ENCODE data around the gene DRC1.

The DRC1 gene

DNA sequence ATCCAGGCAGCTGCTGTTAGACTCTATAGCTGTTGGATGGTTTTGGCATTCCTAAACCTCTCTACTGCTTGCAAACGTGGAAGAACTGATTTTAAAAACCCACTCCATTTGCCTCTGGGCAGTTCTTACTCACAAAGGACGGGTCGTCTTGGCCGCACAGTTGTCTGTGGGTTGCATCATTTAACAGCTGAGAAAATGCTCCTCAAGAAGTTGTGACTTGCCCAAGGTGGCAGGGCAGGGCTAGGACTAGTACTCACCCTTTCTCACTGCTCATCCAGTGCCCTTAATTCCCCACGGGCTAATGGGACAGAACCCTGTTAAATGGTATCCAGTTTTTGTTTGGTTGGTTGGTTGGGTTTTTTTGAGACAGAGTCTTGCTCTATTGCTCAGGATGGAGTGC, 997 bp upstream of the DRC1 start:
- DNase-seq = no peak

- no peak for DNase-seq
Observed at GRCh38 chr2:26407526-26407925, 5.8 kb downstream of the DRC1 start.

DNA sequence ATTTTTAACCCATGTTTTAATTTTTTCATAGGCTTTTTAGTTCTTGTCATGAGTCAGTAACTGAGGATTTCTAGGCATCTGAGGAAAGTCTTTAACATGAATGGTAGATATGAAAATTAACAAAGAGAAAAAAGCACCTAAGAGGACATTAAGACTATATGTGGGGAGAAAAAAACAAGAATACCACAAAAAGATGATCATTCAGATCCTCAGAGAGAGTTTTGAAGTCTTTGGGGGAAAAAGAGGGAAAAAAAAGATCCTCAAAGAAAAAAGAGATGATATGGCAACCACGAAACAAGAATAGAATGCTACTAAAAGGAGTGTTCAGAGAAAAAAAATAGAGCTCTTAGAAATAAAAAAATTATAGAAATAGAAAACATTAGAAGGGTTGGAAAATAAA, 8.1 kb downstream of the DRC1 start:
- DNase-seq = no peak

DNA sequence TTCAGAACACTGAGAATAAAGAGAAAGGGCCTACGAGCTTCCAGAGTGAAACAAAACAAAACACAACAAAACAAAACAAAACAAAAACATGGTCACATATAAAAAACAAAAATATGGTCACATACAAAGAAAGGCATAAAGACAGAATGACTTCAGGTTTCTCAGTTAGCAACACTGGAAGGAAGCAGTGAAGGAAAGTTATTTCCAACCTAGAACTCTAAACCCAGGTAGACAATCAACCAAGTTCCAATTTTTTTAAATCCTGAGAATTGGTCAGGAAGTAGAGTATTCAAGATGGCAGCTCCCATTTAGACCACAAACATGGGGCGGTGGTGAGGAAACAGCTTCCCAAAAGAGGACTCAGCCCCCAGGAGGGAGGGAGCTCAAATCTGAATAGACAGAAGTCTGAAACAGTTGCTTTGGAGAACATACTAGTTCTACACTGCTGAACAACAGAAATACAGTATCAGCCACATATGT, 9.1 kb downstream of the DRC1 start:
- DNase-seq = no peak

DNA sequence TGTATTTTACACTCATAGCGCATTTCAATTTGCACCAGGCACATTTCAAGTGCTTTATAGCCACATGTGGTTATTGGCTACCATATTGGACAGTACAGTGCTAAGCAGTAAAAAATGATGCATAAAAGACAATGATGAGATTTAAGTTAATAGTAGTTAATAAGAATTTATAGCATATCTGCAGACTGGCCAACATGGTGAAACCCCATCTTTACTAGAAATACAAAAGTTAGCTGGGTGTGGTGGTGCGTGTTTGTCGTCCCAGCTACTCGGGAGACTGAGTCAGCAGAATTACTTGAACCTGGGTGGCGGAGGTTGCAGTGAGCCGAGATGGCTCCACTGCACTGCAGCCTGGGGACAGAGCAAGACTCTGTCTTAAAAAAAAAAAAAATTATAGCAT, 9.7 kb downstream of the DRC1 start:
- no peak for DNase-seq

DNA sequence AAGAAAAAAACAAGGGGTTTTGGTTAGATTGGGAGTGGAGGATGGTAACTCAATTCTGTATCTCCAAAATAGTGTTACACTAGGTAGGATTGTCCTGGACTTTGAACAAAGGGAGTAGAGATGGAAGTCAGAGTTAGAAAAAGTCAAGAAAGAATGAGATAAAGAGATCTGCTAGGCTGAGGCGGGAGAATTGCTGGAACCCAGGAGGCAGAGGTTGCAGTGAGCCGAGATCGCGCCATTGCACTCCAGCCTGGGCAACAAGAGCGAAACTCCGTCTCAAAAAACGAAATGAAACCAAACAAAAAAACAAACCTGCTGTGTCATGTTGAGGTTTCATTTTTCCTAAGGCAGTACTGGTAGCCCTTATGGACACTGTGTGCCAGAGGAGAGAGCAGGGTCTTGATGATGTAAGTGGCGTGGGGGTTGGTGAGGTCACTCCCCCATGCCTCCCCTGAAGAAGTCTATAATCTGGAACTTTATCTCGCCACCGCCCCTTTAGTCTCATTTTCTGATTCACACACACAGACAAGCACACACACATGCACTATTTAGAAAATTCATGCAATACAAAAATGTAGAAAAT, 10.5 kb downstream of the DRC1 start:
- DNase-seq = peak; percentile 7

- no peak for DNase-seq
Observed at GRCh38 chr2:26414311-26414710, 12.6 kb downstream of the DRC1 start.

DNA sequence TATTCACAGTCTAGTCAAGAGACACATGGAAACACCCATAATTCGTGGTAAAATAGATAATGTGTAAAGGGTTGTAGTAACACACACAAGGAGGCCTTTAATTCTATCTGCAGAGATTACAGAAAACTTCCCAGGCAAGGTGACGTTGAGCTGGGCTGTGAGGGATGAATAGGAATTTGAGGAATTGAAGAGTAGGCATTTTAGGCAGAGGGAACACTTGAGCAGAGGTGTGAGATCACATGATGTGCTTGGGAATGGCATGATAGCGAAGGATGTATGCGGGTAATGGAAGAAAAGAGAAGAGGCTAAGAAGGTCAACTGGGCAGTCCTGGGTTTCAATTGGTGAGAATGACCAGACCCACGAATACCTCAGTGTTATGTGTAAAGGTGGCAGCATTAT, 20.2 kb downstream of the DRC1 start:
- no peak for DNase-seq

DNA sequence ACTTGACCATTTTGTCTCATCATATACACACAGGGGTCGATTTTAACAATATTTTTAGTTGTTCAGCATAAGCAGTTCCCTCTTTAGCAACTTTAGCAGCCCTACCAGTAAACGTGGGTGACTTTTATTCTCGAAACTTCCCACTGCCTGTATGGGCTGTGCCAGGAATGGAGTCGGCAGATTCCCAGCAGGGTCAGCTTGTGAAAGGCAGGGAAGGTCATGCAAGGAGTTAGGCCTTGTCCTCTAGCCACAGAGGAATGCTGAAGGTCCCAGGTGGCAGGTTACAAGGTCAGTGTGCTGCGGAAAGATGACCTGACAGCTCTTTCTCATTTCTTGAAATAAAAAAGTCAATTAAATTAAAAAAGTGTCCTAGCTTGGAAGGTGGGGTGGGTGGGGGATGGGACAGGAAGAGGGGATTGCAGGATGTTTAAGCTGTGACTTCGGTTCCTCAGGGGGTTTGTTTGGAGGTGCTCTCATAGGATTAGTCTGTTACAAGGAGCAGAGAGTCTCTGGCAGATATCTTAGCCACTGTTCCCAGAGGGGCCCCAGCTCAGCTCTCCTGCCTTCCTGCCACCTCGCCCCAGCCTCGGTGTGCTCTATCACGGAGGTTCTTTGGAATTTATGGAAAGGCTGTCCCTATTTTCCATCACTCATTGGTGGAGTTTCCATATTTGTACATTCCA, 21.4 kb downstream of the DRC1 start:
- DNase-seq = no peak

DNA sequence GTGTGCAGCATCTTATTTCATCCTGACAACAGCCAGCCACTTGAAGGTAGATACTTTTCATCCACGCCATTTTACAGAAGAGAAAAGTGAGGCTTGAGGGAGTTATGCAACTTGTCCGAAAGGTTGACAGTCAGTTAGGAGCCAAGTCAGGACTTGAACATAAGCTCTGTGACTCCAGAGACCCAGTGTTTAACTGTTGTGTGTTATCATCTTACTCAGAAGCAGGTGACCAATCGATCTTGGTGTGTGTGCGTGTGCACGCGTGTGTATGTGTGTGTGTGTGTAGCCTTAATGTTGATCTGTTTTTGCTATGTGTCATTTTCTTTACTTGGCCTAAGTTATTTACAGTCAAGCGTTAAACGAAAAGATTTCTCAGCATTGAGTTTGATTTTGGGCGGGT, 22.0 kb downstream of the DRC1 start:
- DNase-seq = no peak

GRCh38 chr2:26424221-26424620, 22.5 kb downstream of the DRC1 start:
- DNase-seq = no peak

DNA sequence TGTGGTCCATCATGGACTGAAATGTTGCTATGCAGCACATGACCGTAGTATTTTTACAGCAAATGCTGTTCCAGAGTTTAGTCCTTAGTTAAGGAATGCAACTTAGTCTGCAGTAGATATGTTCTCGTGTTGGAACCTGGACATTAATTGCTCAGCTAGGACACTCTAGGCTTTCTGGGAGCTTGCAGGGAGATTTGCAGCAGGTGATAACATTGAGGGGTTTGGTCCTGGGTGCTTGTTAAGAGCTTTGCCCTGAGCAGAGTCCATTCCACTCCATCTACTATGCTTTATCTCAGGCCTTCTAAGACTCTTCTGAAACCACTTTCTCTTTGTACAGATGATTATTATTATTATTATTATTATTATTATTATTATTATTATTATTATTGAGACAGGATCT, 27.1 kb downstream of the DRC1 start:
- DNase-seq = no peak

DNA sequence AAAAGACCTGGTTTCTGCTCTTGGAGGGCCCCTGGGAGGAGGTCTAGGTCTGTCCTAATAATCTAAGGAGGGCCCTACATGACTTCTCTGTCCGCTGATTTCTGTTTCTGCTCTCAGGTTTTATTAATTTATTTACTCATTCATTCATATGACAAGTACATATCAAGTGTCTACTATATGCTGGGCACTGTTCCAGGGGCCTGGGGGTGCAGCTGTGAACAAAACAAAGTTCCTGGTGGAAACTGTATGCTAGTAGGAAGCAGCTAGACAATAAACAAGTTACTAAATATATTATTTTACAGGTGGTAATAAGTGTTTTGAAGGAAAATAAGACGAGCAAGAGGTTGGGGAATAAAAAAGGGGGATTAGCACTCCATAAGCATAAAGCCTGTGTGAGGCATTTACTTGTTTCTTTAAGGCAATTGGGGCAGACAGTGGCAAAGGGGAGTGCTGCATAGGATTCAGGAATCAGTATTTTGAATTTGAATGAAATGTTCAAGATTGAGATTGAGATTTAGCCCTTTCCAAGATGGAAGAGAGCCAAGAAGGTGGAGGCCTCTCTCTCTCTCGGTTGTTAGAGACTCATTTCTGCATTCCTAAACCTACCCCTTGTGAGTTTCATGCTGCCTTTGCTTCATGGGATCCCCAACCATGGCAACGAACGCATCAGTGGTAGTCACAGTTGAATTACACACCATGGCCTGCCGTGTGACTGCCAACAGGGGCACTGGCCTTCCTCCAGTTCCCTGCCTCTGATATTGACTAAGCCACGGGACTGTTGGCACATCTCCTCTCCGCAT, 28.3 kb downstream of the DRC1 start:
- DNase-seq = no peak

GRCh38 chr2:26430826-26431225, 29.1 kb downstream of the DRC1 start:
- DNase-seq = no peak

DNA sequence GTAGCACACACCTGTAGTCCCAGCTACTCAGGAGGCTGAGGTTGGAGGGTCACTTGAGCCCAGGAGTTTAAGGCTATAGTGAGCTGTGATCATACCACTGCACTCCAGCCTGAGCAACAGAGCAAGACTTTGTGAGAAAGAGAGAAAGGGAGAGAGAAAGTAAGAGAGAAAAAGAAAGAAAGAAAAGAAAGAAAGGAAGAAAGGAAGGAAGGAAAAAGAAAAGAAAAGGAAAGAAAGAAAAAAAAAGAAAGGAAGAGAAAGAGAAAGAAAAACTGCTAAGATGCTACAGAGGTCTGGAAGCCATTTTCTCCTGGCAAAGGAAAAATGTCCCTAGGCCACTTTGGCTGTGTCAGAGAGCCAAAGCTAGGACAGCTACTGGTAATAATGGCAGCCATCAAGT, 30.6 kb downstream of the DRC1 start:
- DNase-seq = no peak

- DNase-seq = no peak
Observed at GRCh38 chr2:26432859-26433258, 31.1 kb downstream of the DRC1 start.

GRCh38 chr2:26435106-26435505, 33.4 kb downstream of the DRC1 start:
- no peak for DNase-seq

DNA sequence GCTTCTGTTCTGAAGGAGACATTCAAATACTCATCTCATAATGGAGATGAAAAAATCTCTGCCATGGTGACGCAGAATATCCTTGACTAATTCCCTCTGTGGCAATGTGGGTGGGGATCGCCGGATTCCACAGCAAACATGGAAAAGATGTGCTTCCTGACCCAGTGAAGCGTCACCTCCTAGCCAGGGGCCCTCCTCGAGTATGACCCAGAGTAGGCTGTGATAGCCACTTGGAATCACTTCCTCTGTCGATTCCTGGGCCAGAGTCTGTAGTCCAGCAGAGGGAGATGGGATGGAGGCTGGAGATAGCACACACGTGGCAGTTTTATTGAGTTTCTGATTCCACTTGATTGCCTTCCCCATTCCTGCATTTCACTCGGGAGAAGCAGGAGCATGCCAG, 36.8 kb downstream of the DRC1 start:
- DNase-seq = no peak

- no peak for DNase-seq
Observed at GRCh38 chr2:26438926-26439325, 37.2 kb downstream of the DRC1 start.

GRCh38 chr2:26442301-26442700, 40.6 kb downstream of the DRC1 start:
- DNase-seq = no peak

DNA sequence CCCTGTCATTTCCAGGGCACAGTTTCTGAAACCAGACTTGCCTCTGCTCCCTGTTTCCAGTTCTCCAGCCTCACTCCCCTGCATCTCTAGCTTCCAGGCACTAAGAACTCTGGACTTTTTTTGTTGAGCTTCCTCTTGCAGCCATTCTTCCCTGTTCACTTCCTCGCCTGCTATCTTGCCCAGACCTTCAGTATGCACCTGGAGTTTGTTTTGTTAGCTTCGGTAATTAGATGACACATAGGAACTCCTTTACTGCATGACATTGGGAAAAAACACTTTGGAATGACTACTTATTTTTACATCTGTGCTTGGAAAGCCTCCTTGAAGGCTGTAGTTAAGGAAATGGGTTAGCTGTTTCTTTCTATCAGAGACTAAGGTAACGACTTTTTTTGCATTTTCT, 41.0 kb downstream of the DRC1 start:
- no peak for DNase-seq

GRCh38 chr2:26444236-26444635, 42.5 kb downstream of the DRC1 start:
- no peak for DNase-seq

DNA sequence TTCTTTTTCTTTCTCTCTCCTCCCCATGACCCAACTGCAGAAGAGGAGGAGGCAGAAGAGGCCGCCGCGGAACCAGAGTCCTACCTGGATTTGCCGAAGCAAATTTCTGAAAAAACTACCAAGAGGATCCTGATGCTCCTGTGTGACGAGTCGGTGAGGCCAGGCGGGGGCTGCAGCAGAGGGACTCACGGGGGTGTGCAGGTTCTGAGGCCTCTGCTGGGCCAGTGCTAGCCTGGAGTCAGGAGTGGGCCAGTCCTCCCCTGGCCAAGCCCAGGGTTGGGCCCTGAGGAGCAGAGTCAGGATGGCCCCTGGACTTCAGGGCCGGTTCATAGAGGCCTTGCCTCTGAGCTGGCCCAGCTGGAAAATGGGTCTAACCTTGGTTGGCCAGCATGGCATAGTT, 46.9 kb downstream of the DRC1 start:
- no peak for DNase-seq
